Vagina (tissue), 2 donors: ENCODE data around the gene MPC1L. TPM values are rescaled to one million over a fixed set of nuclear protein-coding genes. Genes with fewer than 3 reads are reported as not detected.

ENCODE experiments used
- DNase-seq, 2 donors: peaks; one replicate each; pipeline ENCODE4 v3.0.0-alpha.2; 2017; ENCODE audit errors: extremely low spot score in 2 of 2
- H3K27ac ChIP-seq: fragments of 200-600 bp; sonication (generic); one replicate; pipeline ENCODE4 v1.5.1; 2019
- H3K27me3 ChIP-seq: fragments of 200-600 bp; sonication (generic); one replicate; pipeline ENCODE4 v1.5.1; 2019
- H3K36me3 ChIP-seq, 2 donors: fragments of 200-600 bp; sonication (generic); one replicate each; pipeline ENCODE4 v1.5.1; 2017 to 2019
- H3K4me1 ChIP-seq: fragments of 200-600 bp; sonication (generic); one replicate; pipeline ENCODE4 v1.5.1; 2019
- H3K4me3 ChIP-seq, 2 donors: fragments of 200-600 bp; sonication (generic); 1 replicate in 1 of 2; 2 replicates in 1 of 2; pipeline ENCODE4 v1.5.1; 2016 to 2019
- H3K9me3 ChIP-seq: fragments of 200-600 bp; sonication (generic); one replicate; pipeline ENCODE4 v1.5.1; 2019
- CTCF ChIP-seq, 3 experiments: fragments of 450-650 bp in 2 of 3; fragments of 200-600 bp in 1 of 3; sonication (generic) in 1 of 3; IDR thresholded peaks; one replicate each; pipeline ENCODE4 v1.5.1; 2017 to 2019; ENCODE audit warnings: antibody characterized with exemption in 3 of 3, mild to moderate bottlenecking in 2 of 3, moderate library complexity in 2 of 3
- POLR2A ChIP-seq, 2 donors: fragments of 450-650 bp; IDR thresholded peaks; one replicate each; pipeline ENCODE4 v1.6.1; 2017; ENCODE audit warnings: antibody characterized with exemption in 2 of 2, mild to moderate bottlenecking in 2 of 2, moderate library complexity in 2 of 2
- POLR2AphosphoS5 ChIP-seq, 2 donors: sonication (generic); formaldehyde crosslinking; IDR thresholded peaks; one replicate each; pipeline ENCODE4 v1.9.0; 2017; ENCODE audit warnings: antibody characterized with exemption in 2 of 2, mild to moderate bottlenecking in 2 of 2, low read depth in 1 of 2; ENCODE audit not compliant: insufficient read depth in 1 of 2
- intact Hi-C: fragments of 100-400 bp; cut with DNase I; formaldehyde crosslinking; loops from one replicate; pipeline ENCODE4 v1.15.1; 2023
- total RNA-seq: library from RNA; depleted of rRNA; stranded (reverse); fragments of >200 nt; gene quantifications from one replicate; pipeline ENCODE4 v1.2.3, GENCODE V29; 2016

MPC1L gene
- total RNA-seq, 1 donor from 2014 or later, result not detected

DNA sequence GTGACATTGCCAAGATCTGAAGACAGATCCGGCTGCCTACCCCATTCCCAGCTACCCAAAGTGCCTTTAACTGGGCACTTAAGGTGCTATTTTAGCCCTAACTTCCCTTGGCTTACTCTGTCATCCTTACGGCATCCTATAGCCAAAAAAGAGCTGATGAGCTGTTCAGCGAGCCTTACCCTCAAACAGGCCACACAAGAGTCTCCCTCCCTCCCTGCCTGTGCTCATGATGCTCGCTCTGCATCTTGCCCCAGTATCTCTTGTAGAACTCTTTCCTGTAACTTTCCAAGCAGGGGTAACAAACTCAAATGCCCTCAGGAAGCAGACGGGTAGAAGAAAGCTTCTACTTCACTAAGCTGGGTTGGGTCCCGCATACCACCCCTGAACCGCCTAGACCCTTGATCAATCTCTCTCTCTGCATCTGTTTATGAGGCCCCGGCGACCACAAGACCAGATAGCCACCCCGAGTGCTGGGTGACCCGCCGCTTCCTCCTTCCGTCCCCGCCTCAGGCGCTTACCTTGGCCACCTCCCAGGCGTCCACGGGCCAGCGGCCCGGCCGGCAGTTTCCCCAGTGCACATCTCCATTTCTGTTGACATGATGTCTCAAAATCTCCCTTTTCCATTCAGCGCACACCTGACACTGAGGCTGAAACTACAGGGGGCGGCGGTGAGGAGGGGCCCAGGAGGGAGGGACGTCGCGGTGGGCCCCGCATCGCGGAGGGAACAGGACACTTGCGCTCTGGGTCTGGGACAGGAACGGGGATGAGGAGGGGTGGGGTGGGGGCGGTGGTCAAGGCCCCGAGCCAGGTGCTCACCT lies 23.5 kb downstream of the MPC1L start:
- Histone ChIP-seq H3K4me3 (peak overlapping the region; percentile 67 to 94), H3K27me3 (no peaks in the 10 kb centered on the region), H3K27ac (peak overlapping the region; percentile 80), H3K36me3 (no peaks in the 10 kb centered on the region), H3K9me3 (no peaks in the 10 kb centered on the region), H3K4me1 (peaks cover 39% of the 10 kb centered on the region)
- intact Hi-C loops, result no loop called here
- no peak for DNase-seq
- TF ChIP-seq POLR2AphosphoS5 (IDR thresholded peaks at IDR 0.05; ENCODE audit: insufficient read depth in 1 of 2, low read depth in 1 of 2) (peak in 1 of 2 donors; percentile 18), CTCF (IDR thresholded peaks at IDR 0.05) (no peak)

DNA sequence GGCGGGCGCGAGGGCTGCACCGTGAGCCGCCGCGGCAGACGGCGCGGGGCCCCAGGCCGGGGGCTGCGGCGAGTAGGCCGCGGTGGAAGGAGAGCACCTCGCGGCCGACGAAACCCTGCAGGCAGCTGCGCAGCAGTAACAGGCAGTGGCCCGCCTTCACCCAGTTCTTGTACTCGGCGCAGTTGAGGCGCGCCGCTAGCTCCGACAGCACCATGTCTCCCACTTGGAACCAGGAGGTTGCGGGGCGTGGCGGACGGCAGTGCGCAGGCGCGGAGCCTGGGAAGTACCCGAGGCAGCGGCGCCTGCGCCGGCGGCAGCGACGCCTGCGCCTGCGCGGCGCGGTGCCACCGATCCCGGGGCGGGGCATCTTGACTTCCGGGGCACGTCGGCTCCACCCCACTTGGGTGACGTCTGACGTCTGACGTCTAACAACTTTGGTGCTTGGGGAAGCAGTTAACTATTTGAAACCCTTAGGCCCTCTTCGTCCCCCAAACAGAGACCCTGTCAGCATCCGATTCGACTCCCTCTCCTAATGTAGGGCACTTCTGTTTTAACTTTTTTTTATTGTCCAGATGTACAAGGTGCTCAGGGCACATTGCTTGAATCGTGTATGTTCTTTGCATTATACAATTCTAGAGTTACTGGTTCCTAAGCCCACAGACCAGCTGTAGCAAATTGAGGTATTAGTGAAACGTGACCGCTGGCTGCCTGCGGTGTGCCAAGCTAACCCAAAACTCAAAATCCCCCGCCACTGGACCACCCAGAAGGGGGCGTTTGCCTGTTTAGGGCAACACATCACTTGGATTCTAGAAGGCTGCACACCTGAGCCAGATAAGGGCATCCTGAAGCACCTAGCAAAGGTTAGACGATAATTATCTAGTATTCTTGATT lies 24.3 kb downstream of the MPC1L start, which contains the start of gene CXorf38:
TSS of gene CXorf38 (minus strand) at position 255 of the 891 bp plus-strand sequence. CDS start at position 214, 41 bp downstream.
- peaks cover 39% of the 10 kb centered on the region for H3K4me1 ChIP-seq
- H3K4me3 ChIP-seq, result peak within 1 kb of the TSS; percentile 67 to 94
- H3K9me3 ChIP-seq, result no peaks in the 10 kb centered on the region
- no peaks in the 10 kb centered on the region for H3K27me3 ChIP-seq
- intact Hi-C loops, result no loop called here
- peak within 1 kb of the TSS; percentile 80 for H3K27ac ChIP-seq
- TF ChIP-seq POLR2AphosphoS5 (IDR thresholded peaks at IDR 0.05; ENCODE audit: insufficient read depth in 1 of 2, low read depth in 1 of 2) (peak in 1 of 2 donors; percentile 59), POLR2A (IDR thresholded peaks at IDR 0.05) (peak in 1 of 2 donors; percentile 40), CTCF (IDR thresholded peaks at IDR 0.05) (no peak)
- peak in 1 of 2 donors; percentile 90 for DNase-seq
- no peaks in the 10 kb centered on the region for H3K36me3 ChIP-seq

DNA sequence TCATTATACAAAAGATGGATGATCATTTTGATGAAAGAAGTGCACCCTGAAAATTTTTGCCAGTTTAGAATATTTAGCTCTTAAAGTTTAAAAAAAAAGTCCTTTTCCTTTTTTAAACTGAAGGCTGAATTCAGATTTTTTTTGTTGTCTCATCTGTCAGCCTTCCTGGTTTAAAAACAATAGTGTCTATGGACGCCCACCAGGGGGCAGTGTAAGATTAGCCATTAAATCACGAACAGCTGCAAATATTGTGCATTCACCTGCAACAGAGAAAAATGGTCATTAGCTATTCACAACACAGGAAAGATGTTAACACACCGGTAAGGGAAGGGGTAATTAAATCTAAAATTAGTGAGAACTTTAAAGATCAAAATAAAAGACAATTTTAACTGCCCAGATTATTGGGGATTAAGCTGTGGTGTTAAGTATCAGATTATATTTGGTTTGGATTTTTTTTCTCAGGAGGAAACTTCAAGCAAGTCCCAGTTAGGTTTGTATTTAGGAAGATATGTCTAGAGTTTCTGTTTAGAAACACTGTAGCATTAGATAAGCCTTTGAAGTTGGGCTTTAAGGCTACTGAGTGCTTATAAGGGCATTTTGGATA lies 28.5 kb downstream of the MPC1L start:
- H3K9me3 ChIP-seq, result no peaks in the 10 kb centered on the region
- intact Hi-C loops, result loop anchor here (10.0 kb wide), 1 partner anchor 463 kb away; no protein-coding TSS in a partner anchor
- no peak overlapping the region for H3K4me3 ChIP-seq
- no peaks in the 10 kb centered on the region for H3K36me3 ChIP-seq
- H3K27me3 ChIP-seq, result no peaks in the 10 kb centered on the region
- TF ChIP-seq CTCF (IDR thresholded peaks at IDR 0.05), result peak; percentile 81 to 85 (median 84)
- peak in 1 of 2 donors; percentile 51 for TF ChIP-seq POLR2AphosphoS5 (IDR thresholded peaks at IDR 0.05; ENCODE audit: insufficient read depth in 1 of 2, low read depth in 1 of 2)
- no peak for TF ChIP-seq POLR2A (IDR thresholded peaks at IDR 0.05)
- no peak overlapping the region for H3K27ac ChIP-seq
- peaks cover 8% of the 10 kb centered on the region for H3K4me1 ChIP-seq
- DNase-seq, result no peak

- Histone ChIP-seq H3K27me3 (no peaks in the 10 kb centered on the region), H3K4me3 (no peak overlapping the region), H3K9me3 (no peaks in the 10 kb centered on the region), H3K36me3 (no peaks in the 10 kb centered on the region), H3K27ac (no peak overlapping the region), H3K4me1 (peaks cover 6% of the 10 kb centered on the region)
- TF ChIP-seq POLR2A (IDR thresholded peaks at IDR 0.05) (no peak), CTCF (IDR thresholded peaks at IDR 0.05) (no peak), POLR2AphosphoS5 (IDR thresholded peaks at IDR 0.05; ENCODE audit: insufficient read depth in 1 of 2, low read depth in 1 of 2) (no peak)
- intact Hi-C loops, result loop anchor here (10.0 kb wide), 1 partner anchor 462 kb away; no protein-coding TSS in a partner anchor
- no peak for DNase-seq
These were observed 29.4 kb downstream of the MPC1L start for GRCh38 chrX:40652664-40653063.
